Loucy (cell line): Measurements from ENCODE around the gene CASZ1.

Experiments
- H2AFZ ChIP-seq: fragments of 200-600 bp; sonication (generic); 2 replicates; pipeline ENCODE4 v1.6.0; 2016; ENCODE audit warnings: antibody characterized with exemption, mild to moderate bottlenecking, low read length, moderate library complexity
- H3F3A ChIP-seq: fragments of 200-600 bp; 2 replicates; pipeline ENCODE4 v1.6.0; 2016; ENCODE audit warnings: antibody characterized with exemption, low read depth, mild to moderate bottlenecking
- H3K27me3 ChIP-seq: fragments of 200-600 bp; sonication (generic); 2 replicates; pipeline ENCODE4 v1.6.1; 2014; ENCODE audit warnings: low read length, mild to moderate bottlenecking; ENCODE audit not compliant: insufficient read depth, poor library complexity, severe bottlenecking
- H3K36me3 ChIP-seq: fragments of 200-600 bp; sonication (generic); 2 replicates; pipeline ENCODE4 v1.6.1; 2016; ENCODE audit warnings: low read length; ENCODE audit not compliant: insufficient read depth
- H3K4me1 ChIP-seq: fragments of 200-600 bp; sonication (generic); 2 replicates; pipeline ENCODE4 v1.5.1; 2014; ENCODE audit warnings: low read length, mild to moderate bottlenecking; ENCODE audit not compliant: insufficient read depth, poor library complexity, severe bottlenecking
- H3K4me2 ChIP-seq: fragments of 200-600 bp; sonication (generic); 2 replicates; pipeline ENCODE4 v1.6.0; 2014; ENCODE audit warnings: antibody characterized with exemption, low read length, low read depth, mild to moderate bottlenecking; ENCODE audit not compliant: poor library complexity, severe bottlenecking
- H3K4me3 ChIP-seq: fragments of 200-600 bp; sonication (generic); 2 replicates; pipeline ENCODE4 v1.5.1; 2014; ENCODE audit warnings: low read length, mild to moderate bottlenecking, mixed read lengths; ENCODE audit not compliant: poor library complexity, severe bottlenecking
- H3K79me2 ChIP-seq: fragments of 200-600 bp; sonication (generic); 2 replicates; pipeline ENCODE4 v1.6.1; 2014; ENCODE audit warnings: low read length; ENCODE audit not compliant: insufficient read depth
- H3K9ac ChIP-seq: fragments of 200-600 bp; sonication (generic); 2 replicates; pipeline ENCODE4 v1.6.0; 2014; ENCODE audit warnings: mild to moderate bottlenecking, low read depth, low read length, moderate library complexity; ENCODE audit not compliant: poor library complexity, severe bottlenecking
- H3K9me2 ChIP-seq: fragments of 200-600 bp; sonication (generic); replicated peaks from 2 replicates; pipeline ENCODE4 v1.6.1; 2016; ENCODE audit warnings: low read depth, low read length, mixed read lengths
- H3K9me3 ChIP-seq: fragments of 200-600 bp; sonication (generic); 2 replicates; pipeline ENCODE4 v1.6.1; 2014; ENCODE audit warnings: mild to moderate bottlenecking, antibody characterized with exemption, low read length, low read depth; ENCODE audit not compliant: insufficient read depth
- H4K20me1 ChIP-seq: fragments of 200-600 bp; sonication (generic); 2 replicates; pipeline ENCODE4 v1.6.0; 2014; ENCODE audit warnings: antibody characterized with exemption, low read length, mild to moderate bottlenecking; ENCODE audit not compliant: insufficient read depth, poor library complexity, severe bottlenecking
- EZH2phosphoT487 ChIP-seq: fragments of 200-600 bp; IDR thresholded peaks from 2 replicates; pipeline ENCODE4 v1.6.1; 2018; ENCODE audit warnings: antibody characterized with exemption, mild to moderate bottlenecking, moderate library complexity, borderline replicate concordance
- TF ChIP-seq, protein P1 (sequence below): fragments of 200-600 bp; sonication (generic); conservative IDR thresholded peaks from 2 replicates; pipeline ENCODE4 v1.5.1; 2014; ENCODE audit warnings: mild to moderate bottlenecking, antibody characterized with exemption, low read length

CASZ1 gene

DNA sequence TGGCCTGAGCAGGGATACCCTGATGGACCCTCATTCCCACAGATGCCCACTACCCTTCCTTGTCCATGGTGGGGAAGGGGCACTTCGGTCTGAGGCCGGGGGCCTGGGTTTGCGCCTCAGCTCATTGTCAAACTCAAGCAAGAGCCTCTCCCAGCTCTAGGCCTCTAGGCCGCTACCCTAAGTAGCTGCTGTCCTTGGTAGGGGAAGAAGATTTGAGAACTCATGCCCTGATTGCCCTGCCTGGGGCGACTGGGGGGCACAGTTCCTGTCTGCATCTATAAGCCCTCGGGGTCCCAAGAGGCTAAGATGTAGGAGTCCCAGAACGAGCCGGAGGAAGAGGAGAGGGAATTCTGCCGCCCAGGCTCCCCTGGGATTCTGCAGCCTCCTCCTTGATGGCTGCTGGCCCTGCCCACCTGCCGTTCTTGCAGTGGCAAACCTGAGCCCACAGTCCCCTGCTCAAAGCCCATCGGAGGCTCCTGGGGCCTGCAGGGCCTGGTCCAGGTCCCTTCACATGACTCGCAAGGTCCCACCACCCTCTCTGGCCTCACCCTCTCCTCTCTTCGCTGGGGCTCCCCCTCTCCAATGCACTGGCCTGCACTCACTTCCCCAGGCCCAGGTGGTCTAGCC lies 20.4 kb upstream of the CASZ1 start:
- H3K4me2 ChIP-seq, result no peak overlapping the region

GRCh38 chr1:10816233-10816632 lies 19.8 kb upstream of the CASZ1 start:
- TF ChIP-seq, protein P1, sequence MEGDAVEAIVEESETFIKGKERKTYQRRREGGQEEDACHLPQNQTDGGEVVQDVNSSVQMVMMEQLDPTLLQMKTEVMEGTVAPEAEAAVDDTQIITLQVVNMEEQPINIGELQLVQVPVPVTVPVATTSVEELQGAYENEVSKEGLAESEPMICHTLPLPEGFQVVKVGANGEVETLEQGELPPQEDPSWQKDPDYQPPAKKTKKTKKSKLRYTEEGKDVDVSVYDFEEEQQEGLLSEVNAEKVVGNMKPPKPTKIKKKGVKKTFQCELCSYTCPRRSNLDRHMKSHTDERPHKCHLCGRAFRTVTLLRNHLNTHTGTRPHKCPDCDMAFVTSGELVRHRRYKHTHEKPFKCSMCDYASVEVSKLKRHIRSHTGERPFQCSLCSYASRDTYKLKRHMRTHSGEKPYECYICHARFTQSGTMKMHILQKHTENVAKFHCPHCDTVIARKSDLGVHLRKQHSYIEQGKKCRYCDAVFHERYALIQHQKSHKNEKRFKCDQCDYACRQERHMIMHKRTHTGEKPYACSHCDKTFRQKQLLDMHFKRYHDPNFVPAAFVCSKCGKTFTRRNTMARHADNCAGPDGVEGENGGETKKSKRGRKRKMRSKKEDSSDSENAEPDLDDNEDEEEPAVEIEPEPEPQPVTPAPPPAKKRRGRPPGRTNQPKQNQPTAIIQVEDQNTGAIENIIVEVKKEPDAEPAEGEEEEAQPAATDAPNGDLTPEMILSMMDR, result no peak
- TF ChIP-seq EZH2phosphoT487, result no peak
- Histone ChIP-seq H3K9me2 (no peaks in the 10 kb centered on the region), H4K20me1 (no peaks in the 10 kb centered on the region), H3K4me3 (no peak overlapping the region), H3K79me2 (no peaks in the 10 kb centered on the region), H3F3A (no peaks in the 10 kb centered on the region), H3K27me3 (no peaks in the 10 kb centered on the region), H3K9ac (no peak overlapping the region), H3K9me3 (no peaks in the 10 kb centered on the region), H3K4me1 (no peaks in the 10 kb centered on the region), H2AFZ (no peak overlapping the region), H3K4me2 (no peak overlapping the region), H3K36me3 (no peaks in the 10 kb centered on the region)

More for the DNA sequence above, 20.4 kb upstream of the CASZ1 start:
- H3K27me3 ChIP-seq, result no peaks in the 10 kb centered on the region
- TF ChIP-seq, protein P1, result no peak
- no peak for TF ChIP-seq EZH2phosphoT487
- no peak overlapping the region for H2AFZ ChIP-seq
- no peaks in the 10 kb centered on the region for H3K79me2 ChIP-seq
- H3K4me1 ChIP-seq, result no peaks in the 10 kb centered on the region
- H3K9me2 ChIP-seq, result no peaks in the 10 kb centered on the region
- no peak overlapping the region for H3K4me3 ChIP-seq
- no peaks in the 10 kb centered on the region for H3K36me3 ChIP-seq
- H3F3A ChIP-seq, result no peaks in the 10 kb centered on the region
- H3K9ac ChIP-seq, result no peak overlapping the region
- no peaks in the 10 kb centered on the region for H3K9me3 ChIP-seq
- no peaks in the 10 kb centered on the region for H4K20me1 ChIP-seq

- Histone ChIP-seq H3K4me2 (no peak overlapping the region), H3K79me2 (no peaks in the 10 kb centered on the region), H3K9me2 (no peaks in the 10 kb centered on the region), H3F3A (no peaks in the 10 kb centered on the region), H3K4me3 (no peak overlapping the region), H2AFZ (no peak overlapping the region), H3K9ac (no peak overlapping the region), H4K20me1 (no peaks in the 10 kb centered on the region), H3K27me3 (no peaks in the 10 kb centered on the region), H3K36me3 (no peaks in the 10 kb centered on the region), H3K4me1 (no peaks in the 10 kb centered on the region), H3K9me3 (no peaks in the 10 kb centered on the region)
- no peak for TF ChIP-seq EZH2phosphoT487
- TF ChIP-seq, protein P1, result no peak
Measured at GRCh38 chr1:10815858-10816195, 19.4 kb upstream of the CASZ1 start.
